GM13976 (cell line): ENCODE data around the gene SYNJ2.

ENCODE experiments used
- DNase-seq: peaks from one replicate; pipeline ENCODE4 v3.0.0; 2012; ENCODE audit warnings: low spot score
- in situ Hi-C: fragments of 300-500 bp; cut with MboI; formaldehyde crosslinking; loops from one replicate; pipeline ENCODE4 v1.12.0; 2022; ENCODE audit warnings: low sequenced_read_pairs, mixed read lengths, inconsistent platforms; ENCODE audit not compliant: unreplicated experiment
- TF ChIP-seq, protein P1 (sequence below): IDR thresholded peaks from 2 replicates; pipeline ENCODE4 v1.5.1; 2012; ENCODE audit warnings: borderline replicate concordance, mild to moderate bottlenecking; ENCODE audit not compliant: insufficient read depth; ENCODE audit errors: extremely low read depth, missing control alignments, control extremely low read depth

SYNJ2 gene

DNA sequence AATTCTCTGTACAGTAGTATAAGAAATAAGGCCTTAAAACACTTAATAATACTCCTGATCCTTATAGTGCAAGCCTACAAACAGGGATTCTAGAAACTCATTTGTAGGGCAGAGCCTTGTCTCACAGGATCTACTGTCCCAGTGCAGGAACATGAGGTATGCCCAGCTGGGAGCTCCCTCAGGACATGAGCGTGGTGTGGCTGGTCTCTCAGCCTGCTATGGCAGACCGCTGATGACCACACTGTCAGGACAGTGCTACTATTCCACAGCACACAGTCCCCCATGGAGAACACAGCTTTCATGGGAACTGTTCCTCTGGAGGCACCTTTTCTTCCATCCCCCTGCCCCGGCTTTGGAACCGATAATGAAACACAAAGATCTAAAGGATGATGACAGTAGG, 133.4 kb downstream of the SYNJ2 start:
- TF ChIP-seq, protein P1, sequence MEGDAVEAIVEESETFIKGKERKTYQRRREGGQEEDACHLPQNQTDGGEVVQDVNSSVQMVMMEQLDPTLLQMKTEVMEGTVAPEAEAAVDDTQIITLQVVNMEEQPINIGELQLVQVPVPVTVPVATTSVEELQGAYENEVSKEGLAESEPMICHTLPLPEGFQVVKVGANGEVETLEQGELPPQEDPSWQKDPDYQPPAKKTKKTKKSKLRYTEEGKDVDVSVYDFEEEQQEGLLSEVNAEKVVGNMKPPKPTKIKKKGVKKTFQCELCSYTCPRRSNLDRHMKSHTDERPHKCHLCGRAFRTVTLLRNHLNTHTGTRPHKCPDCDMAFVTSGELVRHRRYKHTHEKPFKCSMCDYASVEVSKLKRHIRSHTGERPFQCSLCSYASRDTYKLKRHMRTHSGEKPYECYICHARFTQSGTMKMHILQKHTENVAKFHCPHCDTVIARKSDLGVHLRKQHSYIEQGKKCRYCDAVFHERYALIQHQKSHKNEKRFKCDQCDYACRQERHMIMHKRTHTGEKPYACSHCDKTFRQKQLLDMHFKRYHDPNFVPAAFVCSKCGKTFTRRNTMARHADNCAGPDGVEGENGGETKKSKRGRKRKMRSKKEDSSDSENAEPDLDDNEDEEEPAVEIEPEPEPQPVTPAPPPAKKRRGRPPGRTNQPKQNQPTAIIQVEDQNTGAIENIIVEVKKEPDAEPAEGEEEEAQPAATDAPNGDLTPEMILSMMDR: no peak
- in situ Hi-C loops: no loop called here
- no peak for DNase-seq

DNA sequence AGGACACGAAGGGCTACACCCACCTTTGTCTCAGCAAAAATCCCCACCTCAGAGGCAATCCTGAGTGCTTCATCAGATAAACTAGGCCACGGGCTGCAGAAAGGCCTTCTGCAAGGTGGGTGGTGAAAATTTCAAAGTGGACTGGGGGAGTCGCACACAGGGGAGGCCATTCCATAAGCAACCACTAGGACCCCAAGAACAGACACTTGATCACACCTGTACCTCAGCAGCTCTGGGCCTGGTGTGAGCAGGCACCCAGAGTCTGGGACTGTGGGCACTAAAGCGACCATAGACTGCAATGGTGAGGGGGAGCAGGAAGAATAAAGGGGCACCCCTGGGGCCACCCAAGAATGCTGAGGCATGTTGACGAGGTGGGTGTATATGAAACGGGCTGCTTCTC, 133.8 kb downstream of the SYNJ2 start:
- TF ChIP-seq, protein P1: no peak
- in situ Hi-C loops: no loop called here
- no peak for DNase-seq

DNA sequence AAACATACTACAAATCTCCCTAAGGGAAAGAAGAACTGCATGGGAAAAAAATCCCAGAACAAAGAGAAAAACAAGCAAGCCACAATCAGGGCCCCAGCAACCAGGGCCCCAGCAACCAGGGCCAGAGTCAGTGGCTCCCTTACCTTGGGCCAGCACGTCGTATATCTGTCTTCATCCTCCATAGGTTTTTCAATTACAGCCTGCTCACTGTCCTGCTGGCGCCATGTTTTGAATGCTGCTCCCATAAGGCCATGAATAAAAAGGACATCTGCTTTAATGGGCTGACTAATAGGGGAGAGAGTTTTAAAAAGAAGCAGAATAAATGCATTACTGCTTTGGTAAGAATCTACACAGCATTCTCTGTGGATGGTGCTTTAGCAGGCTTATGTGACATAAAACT, 137.2 kb downstream of the SYNJ2 start:
- no peak for DNase-seq
- in situ Hi-C loops: no loop called here
- TF ChIP-seq, protein P1: no peak

DNA sequence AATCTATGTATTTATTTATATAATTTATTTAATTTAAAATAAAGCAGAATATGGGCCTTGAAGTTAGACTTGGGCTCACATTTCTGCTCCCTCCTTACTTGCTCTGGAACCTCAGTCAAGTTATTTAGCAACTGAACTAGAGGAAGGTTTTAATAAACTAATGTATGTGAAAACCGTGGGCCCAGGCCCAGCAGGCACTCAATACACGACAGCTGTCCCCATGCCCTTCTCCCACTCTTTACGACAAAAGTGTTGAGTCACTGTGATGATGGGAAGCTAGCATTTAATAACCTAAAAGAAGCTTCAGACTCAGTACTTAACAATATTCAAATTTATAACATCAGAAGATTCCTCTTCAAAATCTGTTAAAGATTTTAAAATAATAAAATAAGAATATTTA, 139.7 kb downstream of the SYNJ2 start:
- in situ Hi-C loops: no loop called here
- no peak for DNase-seq
- TF ChIP-seq, protein P1: no peak

DNA sequence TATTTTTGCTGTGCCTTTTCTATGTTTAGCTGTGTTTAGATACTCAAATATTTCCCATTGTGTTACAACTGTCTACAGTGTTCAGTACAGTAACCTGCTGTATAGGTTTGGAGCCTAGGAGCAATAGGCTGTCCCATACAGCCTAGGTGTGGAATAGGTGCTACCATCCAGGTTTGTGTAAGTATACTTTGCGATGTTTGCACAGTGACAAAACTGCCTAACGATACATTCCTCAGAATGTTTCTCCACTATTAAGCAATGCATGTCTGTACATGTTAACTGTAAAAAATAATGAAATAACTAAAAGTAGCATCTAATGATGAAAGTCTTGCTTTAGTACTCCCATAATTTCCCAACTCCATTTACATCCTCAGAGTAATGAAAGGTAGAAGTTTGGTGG, 140.4 kb downstream of the SYNJ2 start:
- in situ Hi-C loops: no loop called here
- DNase-seq: no peak

DNA sequence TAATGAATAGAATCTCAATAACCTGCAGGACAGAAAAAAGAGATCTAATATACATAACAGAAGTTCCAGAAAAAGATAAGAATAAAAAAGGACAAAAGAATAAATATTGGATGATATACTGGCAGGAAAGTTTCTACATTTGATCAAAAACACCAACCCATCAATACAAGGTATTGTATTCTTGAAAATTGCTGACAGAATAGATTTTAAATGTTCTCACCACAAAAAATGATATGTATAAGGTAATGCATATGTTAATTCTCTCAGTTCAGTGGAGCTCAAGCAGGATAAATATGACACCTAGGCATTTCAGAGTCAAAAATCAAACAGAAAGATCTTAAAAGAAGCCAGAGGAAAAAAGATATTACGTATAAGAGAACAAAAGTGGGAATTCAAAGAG, 142.6 kb downstream of the SYNJ2 start:
- in situ Hi-C loops: no loop called here

More for the DNA sequence above, 140.4 kb downstream of the SYNJ2 start:
- TF ChIP-seq, protein P1: no peak

DNA sequence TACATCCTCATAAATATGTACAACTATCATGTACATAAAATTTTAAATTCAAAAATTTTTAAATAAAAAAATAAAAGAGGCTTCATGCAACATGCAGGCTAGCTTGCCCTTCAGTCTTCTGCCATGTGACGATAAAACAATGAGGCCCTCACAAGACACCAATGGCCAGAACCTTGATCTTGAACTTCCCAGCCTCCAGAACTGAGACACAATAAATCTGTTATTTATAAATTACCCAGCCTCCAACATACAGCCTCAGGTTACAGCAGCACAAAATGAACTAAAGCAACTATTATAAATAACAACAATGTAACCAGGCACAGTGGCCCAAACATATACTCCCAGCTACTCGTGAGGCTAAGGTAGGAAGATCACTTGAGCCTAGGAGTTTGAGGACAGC, 143.6 kb downstream of the SYNJ2 start:
- in situ Hi-C loops: no loop called here
- no peak for DNase-seq
- TF ChIP-seq, protein P1: no peak

More for the DNA sequence above, 142.6 kb downstream of the SYNJ2 start:
- DNase-seq: no peak
- TF ChIP-seq, protein P1: no peak
